ENCODE results near the gene CACNA2D4.

Gene CACNA2D4

DNA sequence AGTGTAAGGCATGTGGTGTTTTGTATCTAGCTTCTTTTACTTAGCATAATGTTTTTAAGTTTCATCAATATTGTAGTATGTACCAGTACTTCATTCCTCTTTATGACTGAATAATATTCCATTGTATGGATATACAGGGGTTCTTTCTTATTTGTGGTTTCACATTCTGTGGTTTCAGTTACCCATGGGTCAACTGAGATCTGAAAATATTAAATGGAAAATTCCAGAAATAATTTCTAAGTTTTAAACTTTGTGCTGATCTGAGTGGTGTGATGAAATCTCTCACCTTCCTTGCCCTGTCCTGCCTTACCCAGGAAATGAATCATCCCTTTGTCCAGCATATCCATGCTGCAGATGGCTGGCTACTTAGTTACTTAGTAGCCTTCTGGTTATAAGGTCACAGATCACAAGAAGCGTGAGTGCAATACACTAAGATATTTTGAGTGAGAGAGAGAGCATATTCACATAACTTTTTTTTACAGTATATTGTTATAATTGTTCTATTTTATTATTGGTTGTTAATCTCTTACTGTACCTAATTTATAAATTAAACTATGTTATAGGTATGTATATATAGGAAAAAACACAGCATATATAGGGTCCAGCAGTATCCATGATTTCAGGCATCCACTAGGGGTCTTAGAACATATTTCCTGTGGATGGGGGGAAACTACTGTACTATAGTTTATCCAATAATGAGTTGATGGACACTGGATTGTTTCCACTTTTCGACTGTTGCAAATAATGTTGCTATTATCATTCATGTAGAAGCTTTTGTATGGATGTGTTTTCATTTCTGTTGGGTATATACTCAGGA is 157.7 kb downstream of the CACNA2D4 start:
- DNase-seq (ENCODE audit: low read depth), result no peak
- TF ChIP-seq, protein P1, sequence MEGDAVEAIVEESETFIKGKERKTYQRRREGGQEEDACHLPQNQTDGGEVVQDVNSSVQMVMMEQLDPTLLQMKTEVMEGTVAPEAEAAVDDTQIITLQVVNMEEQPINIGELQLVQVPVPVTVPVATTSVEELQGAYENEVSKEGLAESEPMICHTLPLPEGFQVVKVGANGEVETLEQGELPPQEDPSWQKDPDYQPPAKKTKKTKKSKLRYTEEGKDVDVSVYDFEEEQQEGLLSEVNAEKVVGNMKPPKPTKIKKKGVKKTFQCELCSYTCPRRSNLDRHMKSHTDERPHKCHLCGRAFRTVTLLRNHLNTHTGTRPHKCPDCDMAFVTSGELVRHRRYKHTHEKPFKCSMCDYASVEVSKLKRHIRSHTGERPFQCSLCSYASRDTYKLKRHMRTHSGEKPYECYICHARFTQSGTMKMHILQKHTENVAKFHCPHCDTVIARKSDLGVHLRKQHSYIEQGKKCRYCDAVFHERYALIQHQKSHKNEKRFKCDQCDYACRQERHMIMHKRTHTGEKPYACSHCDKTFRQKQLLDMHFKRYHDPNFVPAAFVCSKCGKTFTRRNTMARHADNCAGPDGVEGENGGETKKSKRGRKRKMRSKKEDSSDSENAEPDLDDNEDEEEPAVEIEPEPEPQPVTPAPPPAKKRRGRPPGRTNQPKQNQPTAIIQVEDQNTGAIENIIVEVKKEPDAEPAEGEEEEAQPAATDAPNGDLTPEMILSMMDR (IDR thresholded peaks at IDR 0.05; ENCODE audit: control insufficient read depth, insufficient read depth, low read depth, low read length, missing control alignments), result no peak
- no peak overlapping the region for H3K4me3 ChIP-seq (ENCODE audit: control insufficient read depth, low read depth, low read length)

- TF ChIP-seq, protein P1 (IDR thresholded peaks at IDR 0.05; ENCODE audit: control insufficient read depth, insufficient read depth, low read depth, low read length, missing control alignments), result no peak
- DNase-seq (ENCODE audit: low read depth), result no peak
- no peak overlapping the region for H3K4me3 ChIP-seq (ENCODE audit: control insufficient read depth, low read depth, low read length)
Measured at GRCh38 chr12:1758887-1759286, 159.6 kb downstream of the CACNA2D4 start.

- no peak for DNase-seq (ENCODE audit: low read depth)
- TF ChIP-seq, protein P1 (IDR thresholded peaks at IDR 0.05; ENCODE audit: control insufficient read depth, insufficient read depth, low read depth, low read length, missing control alignments), result no peak
- H3K4me3 ChIP-seq (ENCODE audit: control insufficient read depth, low read depth, low read length), result no peak overlapping the region
Measured at GRCh38 chr12:1758376-1758775, 160.1 kb downstream of the CACNA2D4 start.

GRCh38 chr12:1750300-1750699 is 168.2 kb downstream of the CACNA2D4 start:
- TF ChIP-seq, protein P1 (IDR thresholded peaks at IDR 0.05; ENCODE audit: control insufficient read depth, insufficient read depth, low read depth, low read length, missing control alignments), result no peak
- DNase-seq (ENCODE audit: low read depth), result no peak
- H3K4me3 ChIP-seq (ENCODE audit: control insufficient read depth, low read depth, low read length), result no peak overlapping the region

- TF ChIP-seq, protein P1 (IDR thresholded peaks at IDR 0.05; ENCODE audit: control insufficient read depth, insufficient read depth, low read depth, low read length, missing control alignments), result no peak
- DNase-seq (ENCODE audit: low read depth), result no peak
- H3K4me3 ChIP-seq (ENCODE audit: control insufficient read depth, low read depth, low read length), result no peak overlapping the region
Measured at GRCh38 chr12:1749019-1749418, 169.4 kb downstream of the CACNA2D4 start.

- no peak for DNase-seq (ENCODE audit: low read depth)
- no peak overlapping the region for H3K4me3 ChIP-seq (ENCODE audit: control insufficient read depth, low read depth, low read length)
- TF ChIP-seq, protein P1 (IDR thresholded peaks at IDR 0.05; ENCODE audit: control insufficient read depth, insufficient read depth, low read depth, low read length, missing control alignments), result no peak
Measured at GRCh38 chr12:1747609-1748008, 170.8 kb downstream of the CACNA2D4 start.

Measured in AG09309 (cell line).